H1 (cell line): ENCODE measurements around the gene ADGRB3. TPM values are rescaled to one million over a fixed set of nuclear protein-coding genes. Genes with fewer than 3 reads are reported as not detected.

Source experiments
- CTCF ChIA-PET: fragments of 300-600 bp; sonication (Branson Sonifier 250); formaldehyde crosslinking; loops from one replicate; lab custom pipeline; 2021; ENCODE audit not compliant: partially characterized antibody; lab: Charles Lee
- POLR2A ChIA-PET: fragments of 300-600 bp; sonication (Branson Sonifier 250); formaldehyde crosslinking; loops from one replicate; lab custom pipeline; 2021; ENCODE audit warnings: inconsistent platforms; ENCODE audit not compliant: partially characterized antibody; lab: Charles Lee
- DNase-seq, 2 experiments: peaks; one replicate each; pipeline versions ENCODE4 v3.0.0 to v3.0.0-alpha.2; 2010 to 2022; ENCODE audit warnings: low spot score in 2 of 2, low read depth in 1 of 2, mixed read lengths in 1 of 2
- FAIRE-seq: peaks from 2 replicates; lab custom pipeline; 2011; peaks lifted over from hg19 to GRCh38; lab: Jason Lieb, UNC
- H2AFZ ChIP-seq: 2 replicates; pipeline ENCODE4 v1.8.1; 2012; ENCODE audit warnings: low read length, inconsistent platforms
- H2AK5ac ChIP-seq: 2 replicates; pipeline ENCODE4 v1.6.1; 2013; ENCODE audit warnings: low read depth, low read length
- H2BK120ac ChIP-seq: replicated peaks from 2 replicates; pipeline ENCODE3; 2013; ENCODE audit warnings: low read depth, low read length, inconsistent platforms
- H2BK12ac ChIP-seq: 2 replicates; pipeline ENCODE4 v1.6.1; 2013; ENCODE audit warnings: low read depth, low read length
- H2BK15ac ChIP-seq: 2 replicates; pipeline ENCODE4 v1.6.1; 2013; ENCODE audit warnings: low read length
- H2BK20ac ChIP-seq: 2 replicates; pipeline ENCODE4 v1.6.1; 2013; ENCODE audit warnings: low read length
- H2BK5ac ChIP-seq: 2 replicates; pipeline ENCODE4 v1.6.1; 2013; ENCODE audit warnings: low read depth, low read length
- H3K14ac ChIP-seq: 2 replicates; pipeline ENCODE4 v1.6.1; 2013; ENCODE audit warnings: inconsistent platforms; ENCODE audit not compliant: insufficient read length
- H3K18ac ChIP-seq: 2 replicates; pipeline ENCODE4 v1.6.1; 2013; ENCODE audit warnings: low read length; ENCODE audit errors: extremely low read depth
- H3K23ac ChIP-seq: 2 replicates; pipeline ENCODE4 v1.6.1; 2013; ENCODE audit warnings: inconsistent platforms; ENCODE audit not compliant: insufficient read length
- H3K23me2 ChIP-seq: 2 replicates; pipeline ENCODE4 v1.6.1; 2013; ENCODE audit warnings: low read depth, low read length
- H3K27ac ChIP-seq: 2 replicates; pipeline ENCODE4 v1.6.1; 2011; ENCODE audit warnings: low read depth, low read length, inconsistent platforms
- H3K27me3 ChIP-seq, 4 experiments: replicated peaks in 1 of 4; 1 replicate in 1 of 4; 2 replicates in 3 of 4; pipeline versions ENCODE4 v1.6.1 to v1.8.1; 2011 to 2013; ENCODE audit warnings: low read length in 3 of 4, mild to moderate bottlenecking in 3 of 4, inconsistent platforms in 2 of 4, mixed read lengths in 2 of 4, moderate library complexity in 1 of 4; ENCODE audit not compliant: control insufficient read depth in 3 of 4, insufficient read depth in 3 of 4; ENCODE audit errors: extremely low read depth in 1 of 4
- H3K36me3 ChIP-seq, 4 experiments: 2 replicates each; pipeline versions ENCODE4 v1.6.1 to v1.8.1; 2011 to 2013; ENCODE audit warnings: mild to moderate bottlenecking in 4 of 4, low read length in 3 of 4, moderate library complexity in 2 of 4, control low read depth in 1 of 4, inconsistent platforms in 1 of 4; ENCODE audit not compliant: insufficient read depth in 4 of 4, control insufficient read depth in 2 of 4
- H3K4ac ChIP-seq: replicated peaks from 2 replicates; pipeline ENCODE3; 2013; ENCODE audit warnings: low read length, low read depth, mixed read lengths, inconsistent platforms; ENCODE audit not compliant: insufficient read length
- H3K4me1 ChIP-seq, 4 experiments: replicated peaks in 1 of 4; 1 replicate in 1 of 4; 2 replicates in 3 of 4; pipeline versions ENCODE4 v1.6.1 to v1.8.1; 2011 to 2013; ENCODE audit warnings: low read length in 3 of 4, inconsistent platforms in 2 of 4, mixed read lengths in 1 of 4; ENCODE audit not compliant: insufficient read depth in 4 of 4, control insufficient read depth in 3 of 4
- H3K4me2 ChIP-seq, 2 experiments: 2 replicates each; pipeline versions ENCODE4 v1.6.1 to v1.8.1; 2011 to 2013; ENCODE audit warnings: low read depth in 2 of 2, low read length in 2 of 2, control low read depth in 1 of 2, inconsistent platforms in 1 of 2, mild to moderate bottlenecking in 1 of 2; ENCODE audit not compliant: insufficient read depth in 1 of 2
- H3K4me3 ChIP-seq, 4 experiments: fragments of 200-600, 300-600 bp in 1 of 4; sonication (generic), shearing (Covaris generic), sonication (Bioruptor Twin) in 1 of 4; 2 replicates each; pipeline versions ENCODE4 v1.5.1 to v1.8.1; 2011 to 2016; ENCODE audit warnings: low read length in 4 of 4, low read depth in 3 of 4, control low read depth in 2 of 4, inconsistent platforms in 2 of 4, mild to moderate bottlenecking in 2 of 4, mixed read lengths in 1 of 4, moderate library complexity in 1 of 4; ENCODE audit not compliant: insufficient read depth in 2 of 4; ENCODE audit errors: extremely low read depth in 1 of 4
- H3K56ac ChIP-seq: replicated peaks from 2 replicates; pipeline ENCODE3; 2013; ENCODE audit warnings: low read depth, mild to moderate bottlenecking, mixed read lengths, low read length, inconsistent platforms; ENCODE audit not compliant: insufficient read length
- H3K79me1 ChIP-seq: 2 replicates; pipeline ENCODE4 v1.6.1; 2013; ENCODE audit warnings: low read depth, low read length, control low read depth
- H3K79me2 ChIP-seq, 2 experiments: 2 replicates each; pipeline versions ENCODE4 v1.6.1 to v1.8.1; 2012 to 2013; ENCODE audit warnings: low read length in 2 of 2, mild to moderate bottlenecking in 2 of 2, inconsistent platforms in 1 of 2; ENCODE audit not compliant: insufficient read depth in 2 of 2, control insufficient read depth in 1 of 2
- H3K9ac ChIP-seq, 4 experiments: replicated peaks in 1 of 4; 1 replicate in 1 of 4; 2 replicates in 3 of 4; pipeline versions ENCODE4 v1.6.1 to v1.8.1; 2011 to 2013; ENCODE audit warnings: low read depth in 3 of 4, low read length in 3 of 4, control low read depth in 2 of 4, mild to moderate bottlenecking in 2 of 4, moderate library complexity in 2 of 4, inconsistent platforms in 1 of 4; ENCODE audit errors: extremely low read depth in 1 of 4
- H3K9me3 ChIP-seq, 2 experiments: 2 replicates each; pipeline versions ENCODE4 v1.6.1 to v1.8.1; 2012 to 2013; ENCODE audit warnings: mild to moderate bottlenecking in 2 of 2, moderate library complexity in 2 of 2, control low read depth in 1 of 2, inconsistent platforms in 1 of 2, low read depth in 1 of 2, low read length in 1 of 2, mixed read lengths in 1 of 2; ENCODE audit not compliant: insufficient read depth in 2 of 2
- H4K20me1 ChIP-seq, 2 experiments: replicated peaks in 1 of 2; 2 replicates each; pipeline versions ENCODE3 to v1.8.1; 2011 to 2013; ENCODE audit warnings: inconsistent platforms in 2 of 2, low read length in 2 of 2, mild to moderate bottlenecking in 1 of 2; ENCODE audit not compliant: insufficient read depth in 2 of 2, control insufficient read depth in 1 of 2
- H4K5ac ChIP-seq: 2 replicates; pipeline ENCODE4 v1.6.1; 2013; ENCODE audit warnings: low read length, low read depth, mixed read lengths, inconsistent platforms; ENCODE audit not compliant: insufficient read length
- H4K8ac ChIP-seq: 2 replicates; pipeline ENCODE4 v1.8.0; 2013; ENCODE audit warnings: mild to moderate bottlenecking, moderate library complexity, low read length, inconsistent platforms; ENCODE audit not compliant: insufficient read depth; ENCODE audit errors: extremely low read depth
- H4K91ac ChIP-seq: replicated peaks from 2 replicates; pipeline ENCODE3; 2013; ENCODE audit warnings: low read length, mixed read lengths, inconsistent platforms; ENCODE audit not compliant: insufficient read length
- CREB1 ChIP-seq: IDR thresholded peaks from 2 replicates; pipeline ENCODE4 v1.6.1; 2012; ENCODE audit warnings: inconsistent platforms
- EP300 ChIP-seq, 2 experiments: IDR thresholded peaks; 1 replicate in 1 of 2; 2 replicates in 1 of 2; pipeline ENCODE4 v1.6.1; 2011 to 2012; ENCODE audit warnings: low read depth in 2 of 2, low read length in 2 of 2, mild to moderate bottlenecking in 2 of 2, borderline replicate concordance in 1 of 2, inconsistent platforms in 1 of 2, moderate library complexity in 1 of 2
- TAF7 ChIP-seq: optimal IDR thresholded peaks from 2 replicates; pipeline ENCODE3; 2011; ENCODE audit warnings: low read depth, mild to moderate bottlenecking, inconsistent platforms, low read length, moderate library complexity, borderline replicate concordance
- WGBS, 2 experiments: shearing (Covaris generic) in 1 of 2; methylation state at CpG; one replicate each; pipeline versions ENCODE4 v1.1.6 to v1.1.7; 2013 to 2015; ENCODE audit warnings: low lambda C conversion rate in 2 of 2, mixed read lengths in 2 of 2, inconsistent platforms in 1 of 2, low coverage in 1 of 2, missing lambda C conversion rate in 1 of 2; ENCODE audit not compliant: insufficient replicate concordance in 2 of 2, insufficient coverage in 1 of 2, insufficient read length in 1 of 2; ENCODE audit errors: extremely low coverage in 1 of 2, missing lambda C conversion rate in 1 of 2; 5-methylcytosine and 5-hydroxymethylcytosine counted together
- polyA plus RNA-seq, 7 experiments: library from polyadenylated mRNA; depleted of rRNA in 3 of 7; stranded (reverse) in 5 of 7; unstranded in 2 of 7; fragments of >200 nt in 5 of 7; fragments of 200-250 nt in 2 of 7; gene quantifications; 1 replicate in 5 of 7; 2 replicates in 1 of 7; 4 replicates in 1 of 7; pipeline versions ENCODE4 v1.2.1 to v1.2.3, GENCODE V29; 2011 to 2013; ENCODE audit warnings: missing spikeins in 2 of 7, mixed read lengths in 2 of 7
- total RNA-seq: library from RNA; stranded (reverse); fragmentation: NEBNext Ultra II Directional; extraction: Animal tissue kit (Norgen Biotek cat#: 25700); gene quantifications from 2 replicates; pipeline ENCODE4 v1.2.1, GENCODE V29; 2021

Gene ADGRB3
- total and polyA plus RNA-seq, 2 of the 8 experiments (the other 6 are each of a cell fraction or from before 2014, with no cell fraction given), result 0.35 to 1.2 TPM

GRCh38 chr6:68655028-68655427, 19.9 kb downstream of the ADGRB3 start:
- no peaks in the 10 kb centered on the region for H3K36me3 ChIP-seq
- H4K20me1 ChIP-seq, result no peaks in the 10 kb centered on the region
- H2AFZ ChIP-seq, result no peak overlapping the region
- H3K4me1 ChIP-seq, result no peaks in the 10 kb centered on the region
- no peak overlapping the region for H3K27ac ChIP-seq
- H2BK5ac ChIP-seq, result no peak overlapping the region
- POLR2A ChIA-PET, result no interaction called here
- no peak overlapping the region for H2BK15ac ChIP-seq
- no peak overlapping the region for H2BK20ac ChIP-seq
- no peak overlapping the region for H3K4ac ChIP-seq
- no peak overlapping the region for H4K5ac ChIP-seq
- no peaks in the 10 kb centered on the region for H3K79me2 ChIP-seq
- DNase-seq, result no peak
- H3K23ac ChIP-seq, result no peak overlapping the region
- WGBS, 2 experiments, result 87% methylated on average over 1 of the region's 1 CpG; no CpG with 5 or more reads in 1 of the 2 experiments
- H3K9ac ChIP-seq, result no peak overlapping the region
- no peak overlapping the region for H3K56ac ChIP-seq
- H3K14ac ChIP-seq, result no peak overlapping the region
- TF ChIP-seq CREB1, result no peak
- no peak for TF ChIP-seq TAF7
- TF ChIP-seq EP300 (IDR thresholded peaks at IDR 0.05; ENCODE audit: borderline replicate concordance in 1 of 2, low read depth in 2 of 2, low read length in 2 of 2), result no peak
- TF ChIP-seq, all 59 proteins: peak for 0
- H3K9me3 ChIP-seq, result no peaks in the 10 kb centered on the region
- no peak overlapping the region for H2AK5ac ChIP-seq
- H3K79me1 ChIP-seq, result no peaks in the 10 kb centered on the region
- H3K23me2 ChIP-seq, result no peaks in the 10 kb centered on the region
- no peak for FAIRE-seq
- no peaks in the 10 kb centered on the region for H3K27me3 ChIP-seq
- no peak overlapping the region for H4K91ac ChIP-seq
- CTCF ChIA-PET, result no interaction called here
- H4K8ac ChIP-seq, result no peak overlapping the region
- no peak overlapping the region for H2BK12ac ChIP-seq
- no peak overlapping the region for H3K4me2 ChIP-seq
- H2BK120ac ChIP-seq, result no peak overlapping the region
- H3K4me3 ChIP-seq, result no peak overlapping the region
- H3K18ac ChIP-seq, result no peak overlapping the region
